ENCODE measurements around the gene CNTN5.
"Not testable (repeated sequence)": the region's sequence is repeated elsewhere in the genome, so short reads cannot be mapped to it uniquely, and the experiment has no call there.

The CNTN5 gene

DNA sequence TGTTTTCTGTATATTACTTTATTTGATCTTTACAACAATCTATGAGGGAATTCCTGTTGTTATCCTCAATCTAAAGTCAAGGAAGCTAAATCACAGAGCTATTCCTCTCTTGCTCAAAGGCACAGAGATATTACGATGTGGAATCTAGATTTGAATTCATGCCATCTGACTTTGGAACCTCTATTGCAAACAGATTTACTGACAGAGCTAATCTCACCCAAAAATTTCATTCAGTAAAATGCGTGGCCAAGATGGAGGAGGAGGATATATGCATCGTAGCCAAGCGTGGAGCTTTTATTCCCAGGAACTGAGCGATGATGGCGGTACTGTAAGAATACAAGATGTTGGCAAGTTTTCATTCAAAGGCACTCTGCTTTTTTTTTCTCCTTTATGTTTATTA, 791.8 kb downstream of the CNTN5 start:
- no peak for DNase-seq

GRCh38 chr11:99814021-99814420, 793.3 kb downstream of the CNTN5 start:
- no peak for DNase-seq

GRCh38 chr11:99814738-99815137, 794.0 kb downstream of the CNTN5 start:
- DNase-seq = no peak

DNA sequence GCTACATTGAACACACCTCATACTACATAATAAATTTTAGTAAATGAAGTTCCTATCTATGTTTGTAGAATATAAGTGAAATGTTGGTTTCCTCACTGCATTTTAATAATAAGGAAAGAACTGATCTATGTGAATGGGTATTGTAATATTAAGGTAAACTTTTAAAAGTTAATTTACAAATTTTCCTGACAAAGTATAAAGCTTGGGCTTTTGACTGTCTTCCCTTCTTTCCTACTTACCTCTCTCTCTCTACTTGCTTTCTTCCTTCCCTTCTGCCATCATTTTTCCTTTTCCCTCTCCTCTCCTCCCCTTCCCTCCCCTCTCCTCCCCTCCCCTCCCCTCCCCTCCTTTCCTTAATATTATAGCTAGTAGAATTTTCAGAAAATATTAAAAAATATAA, 798.2 kb downstream of the CNTN5 start:
- no peak for DNase-seq

- no peak for DNase-seq
Measured at GRCh38 chr11:99822846-99823565, 802.3 kb downstream of the CNTN5 start.

GRCh38 chr11:99836739-99837138, 816.0 kb downstream of the CNTN5 start:
- not testable (repeated sequence) for DNase-seq

DNA sequence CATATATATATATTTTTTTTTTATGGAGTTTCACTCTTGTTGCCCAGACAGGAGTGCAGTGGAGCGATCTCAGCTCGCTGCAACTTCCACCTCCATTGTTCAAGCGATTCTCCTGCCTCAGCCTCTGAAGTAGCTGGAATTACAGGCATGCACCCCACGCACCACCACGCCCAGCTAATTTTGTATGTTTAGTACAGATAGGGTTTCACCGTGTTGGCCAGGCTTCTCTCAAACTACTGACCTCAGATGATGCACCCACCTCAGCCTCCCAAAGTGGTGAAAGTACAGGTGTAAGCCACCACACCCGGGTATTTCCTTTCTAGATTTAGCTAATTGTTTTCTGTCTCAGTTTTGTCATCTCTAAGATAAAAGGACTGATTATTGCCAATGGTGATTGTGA, 821.1 kb downstream of the CNTN5 start:
- no peak for DNase-seq

DNA sequence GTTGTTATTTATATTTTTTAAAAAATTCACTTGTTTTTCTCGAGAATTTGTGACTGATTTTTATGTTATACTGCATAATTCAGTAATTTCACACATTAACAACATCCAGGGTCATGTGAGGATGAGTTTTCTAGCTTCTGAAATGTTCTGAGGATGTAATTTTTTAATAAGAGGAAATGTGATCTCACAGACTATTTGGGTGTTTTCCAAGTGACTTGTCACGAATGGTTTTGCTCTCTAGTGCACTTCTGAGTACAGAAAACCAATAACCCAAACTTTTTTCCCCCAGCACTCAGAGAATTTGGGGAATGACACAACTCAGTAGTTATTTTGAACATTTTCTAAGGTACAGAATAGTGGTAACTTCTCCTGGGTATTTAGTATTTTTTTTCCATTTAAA, 845.2 kb downstream of the CNTN5 start:
- DNase-seq = no peak

- DNase-seq = no peak
Measured at GRCh38 chr11:99881610-99882009, 860.9 kb downstream of the CNTN5 start.

GRCh38 chr11:99884750-99885149, 864.0 kb downstream of the CNTN5 start:
- DNase-seq = no peak

- DNase-seq = no peak
Measured at GRCh38 chr11:99887481-99887880, 866.7 kb downstream of the CNTN5 start.

DNA sequence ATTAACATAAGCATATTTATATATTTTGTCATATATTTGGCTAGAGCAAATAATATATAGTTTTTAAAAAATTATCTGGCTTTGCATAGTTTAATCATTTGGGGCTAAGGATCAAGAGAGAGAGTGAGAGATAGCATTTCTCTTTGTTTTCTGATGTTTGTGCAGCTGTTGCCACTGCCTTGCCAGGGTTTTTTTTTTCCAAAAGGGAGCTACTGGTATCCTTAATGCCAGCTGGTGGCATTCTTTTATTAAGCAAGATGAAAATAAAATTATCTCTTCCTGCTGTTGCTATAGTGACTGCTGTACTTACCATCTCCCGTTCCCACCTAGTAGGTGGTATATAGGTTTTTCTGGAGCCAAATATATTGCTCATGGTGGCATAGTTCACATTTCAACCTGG, 873.1 kb downstream of the CNTN5 start:
- no peak for DNase-seq

GRCh38 chr11:99901175-99901574, 880.4 kb downstream of the CNTN5 start:
- DNase-seq = no peak

- DNase-seq = no peak
Measured at GRCh38 chr11:99911116-99911515, 890.4 kb downstream of the CNTN5 start.

DNA sequence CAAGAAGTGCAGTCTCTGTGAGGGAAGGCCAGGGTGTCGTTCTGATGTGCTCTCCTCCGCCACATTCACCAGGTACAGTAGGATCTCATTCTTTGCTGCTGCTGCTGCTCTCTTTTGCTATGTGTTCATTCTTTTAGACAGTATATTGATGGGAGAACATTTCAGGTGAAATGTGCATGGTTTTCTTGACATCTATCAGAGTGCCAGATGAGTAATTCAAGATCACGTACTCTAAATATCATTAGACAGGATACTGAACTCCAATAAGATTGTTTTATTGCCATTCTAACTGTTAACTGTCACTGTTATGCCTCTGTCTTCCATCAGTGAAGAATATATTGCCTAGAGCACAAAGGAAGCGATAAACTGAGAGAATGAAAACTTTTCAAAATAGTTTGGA, 895.3 kb downstream of the CNTN5 start:
- DNase-seq = no peak

DNA sequence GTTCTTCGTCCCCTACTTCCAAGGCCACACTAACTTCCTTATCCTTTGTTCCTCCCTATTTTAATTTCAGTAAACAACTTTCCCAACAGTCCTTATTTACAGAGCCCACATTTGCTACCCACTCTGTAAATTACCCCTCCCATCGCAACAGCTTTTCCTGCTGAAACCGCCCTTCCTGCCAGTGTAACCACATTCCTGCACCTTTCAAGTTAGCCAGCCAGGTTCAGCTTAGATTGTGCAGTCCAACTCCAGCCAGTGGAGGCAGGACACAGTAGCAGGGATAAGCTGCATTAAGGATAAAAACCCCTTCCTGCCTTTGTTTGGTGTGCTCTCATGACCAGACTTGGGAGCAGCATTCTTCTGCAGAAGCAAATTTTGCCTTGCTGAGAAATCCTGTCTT, 898.0 kb downstream of the CNTN5 start:
- no peak for DNase-seq

GRCh38 chr11:99920956-99921355, 900.2 kb downstream of the CNTN5 start:
- no peak for DNase-seq

DNA sequence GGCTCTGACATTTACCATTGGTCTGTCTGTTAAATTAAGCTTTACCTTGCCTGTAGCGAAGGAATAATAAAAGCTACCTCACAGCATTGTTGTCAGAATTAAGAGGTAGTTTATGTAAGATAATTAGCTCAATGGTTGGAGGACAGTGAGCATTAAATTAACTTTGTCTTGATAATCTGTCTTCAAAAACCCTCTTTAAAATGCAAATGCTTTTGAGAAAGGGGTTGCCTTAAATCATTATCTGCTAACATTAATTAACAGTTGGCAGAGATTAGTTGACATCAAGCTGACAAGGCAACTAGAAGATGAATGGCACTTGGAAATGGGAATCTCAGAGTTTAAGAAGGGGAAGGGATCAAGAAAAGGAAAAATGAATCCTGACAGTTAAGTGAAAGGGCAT, 905.2 kb downstream of the CNTN5 start:
- no peak for DNase-seq

DNA sequence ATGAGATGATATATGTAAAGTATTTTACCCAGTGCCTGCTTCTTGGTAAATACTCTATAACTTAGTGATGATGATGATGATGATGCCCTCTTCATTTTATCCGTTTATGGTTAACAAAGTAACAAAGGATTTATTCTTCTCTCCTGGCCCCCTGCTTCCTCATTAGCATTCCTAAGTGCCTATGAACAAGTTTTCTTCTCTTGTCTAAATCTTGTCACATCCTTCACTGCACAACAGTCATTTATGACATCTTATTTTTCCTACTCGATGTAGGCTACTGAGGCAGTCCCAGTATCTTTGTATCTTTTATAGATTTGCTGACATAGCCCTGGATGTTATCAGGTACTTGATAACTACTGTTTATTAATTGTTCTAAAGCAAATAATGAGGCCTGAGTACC, 911.9 kb downstream of the CNTN5 start:
- DNase-seq = no peak

- DNase-seq = no peak
Measured at GRCh38 chr11:99934008-99934407, 913.3 kb downstream of the CNTN5 start.

GRCh38 chr11:99937330-99937729, 916.6 kb downstream of the CNTN5 start:
- no peak for DNase-seq

GRCh38 chr11:99952816-99953215, 932.1 kb downstream of the CNTN5 start:
- DNase-seq = no peak

DNA sequence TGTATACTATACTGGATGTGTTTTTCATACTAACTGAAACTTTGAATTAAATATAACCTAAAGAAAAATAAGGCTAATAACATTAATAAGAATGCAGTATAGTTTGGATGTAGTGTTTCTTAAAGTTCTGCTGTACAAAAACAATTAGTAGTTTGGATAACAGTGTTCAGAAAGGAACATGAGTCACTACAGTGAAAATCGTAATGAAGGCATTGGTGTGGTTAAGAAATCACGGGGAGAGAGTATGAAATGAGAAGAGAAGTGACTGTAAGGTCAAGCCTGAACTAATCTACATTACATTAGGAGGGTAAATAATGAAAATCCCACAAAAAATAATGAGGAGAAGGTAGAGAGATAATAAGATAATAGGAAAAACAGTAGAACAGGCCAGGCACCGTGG, 939.8 kb downstream of the CNTN5 start:
- no peak for DNase-seq

DNA sequence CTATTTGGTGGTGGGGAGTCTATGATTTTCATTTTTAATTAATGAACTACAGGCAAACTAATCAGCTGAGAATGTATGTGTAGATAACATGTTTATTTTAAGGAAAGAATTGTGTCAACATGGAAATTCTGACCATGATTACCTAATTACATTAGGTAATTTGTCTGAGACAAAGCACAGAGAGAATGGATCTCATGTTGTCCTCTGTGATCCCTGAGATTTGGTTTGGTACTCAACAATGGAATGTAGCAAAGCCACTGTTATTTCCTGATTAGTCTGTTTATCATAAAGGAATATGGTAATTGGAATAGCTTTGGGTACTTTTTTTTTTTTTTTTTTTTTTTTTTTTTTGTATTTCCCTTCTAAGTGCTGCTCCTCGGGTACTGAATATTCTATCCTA, 947.6 kb downstream of the CNTN5 start:
- DNase-seq = no peak

DNA sequence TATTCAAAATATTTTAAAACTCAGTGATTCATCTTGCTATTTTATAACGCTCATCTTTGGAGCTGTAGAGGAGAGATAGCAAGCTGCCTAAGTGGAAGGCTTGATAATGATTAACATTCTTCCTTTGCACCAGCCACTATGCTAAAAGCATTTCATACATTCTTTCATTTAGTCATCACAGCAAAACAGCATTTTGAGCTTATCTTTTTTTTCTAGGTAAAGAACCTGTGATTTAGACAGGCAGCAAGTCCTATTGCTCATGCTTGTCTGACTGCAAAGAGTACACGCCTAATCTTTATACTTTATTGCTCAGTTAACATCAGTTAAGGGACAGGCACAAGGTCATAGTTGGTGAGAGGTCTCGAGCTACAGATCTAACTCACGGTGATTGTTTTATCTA, 953.2 kb downstream of the CNTN5 start:
- DNase-seq = no peak

- no peak for DNase-seq
Measured at GRCh38 chr11:99979042-99979441, 958.3 kb downstream of the CNTN5 start.
